HEK293 (cell line): ENCODE measurements around the gene THEM4.

Source experiments
- CTCF ChIA-PET: fragments of 350-600 bp; formaldehyde crosslinking; extraction: SDS; loops from one replicate; lab custom pipeline; 2021; ENCODE audit warnings: antibody characterized with exemption; lab: Yijun Ruan, JAX
- POLR2A ChIA-PET: fragments of 300-600 bp; formaldehyde crosslinking; extraction: SDS; loops from one replicate; lab custom pipeline; 2020; ENCODE audit warnings: antibody characterized with exemption, inconsistent platforms; lab: Yijun Ruan, JAX
- H3K27ac ChIP-seq: fragments of 200-500 bp; sonication (Bioruptor generic); 2 replicates; pipeline ENCODE4 v1.5.1; 2014; ENCODE audit warnings: low read depth, low read length, control low read depth, inconsistent platforms; ENCODE audit errors: extremely low read depth
- H3K36me3 ChIP-seq, 2 experiments: fragments of 200-500 bp in 1 of 2; sonication (Bioruptor generic) in 1 of 2; 1 replicate in 1 of 2; 2 replicates in 1 of 2; pipeline ENCODE4 v1.5.1; 2014 to 2017; ENCODE audit warnings: inconsistent platforms in 2 of 2, low read length in 2 of 2; ENCODE audit not compliant: control insufficient read depth in 2 of 2, insufficient read depth in 1 of 2
- H3K4me1 ChIP-seq: fragments of 200-500 bp; sonication (Bioruptor generic); 2 replicates; pipeline ENCODE4 v1.5.1; 2014; ENCODE audit warnings: mild to moderate bottlenecking, low read length, inconsistent platforms; ENCODE audit not compliant: control insufficient read depth, insufficient read depth
- H3K4me3 ChIP-seq: 2 replicates; pipeline ENCODE4 v1.5.1; 2011; ENCODE audit warnings: low read depth, mild to moderate bottlenecking, control low read depth, low read length, moderate library complexity
- H3K9me3 ChIP-seq: fragments of 200-500 bp; sonication (Bioruptor generic); 2 replicates; pipeline ENCODE4 v1.5.1; 2014; ENCODE audit warnings: low read depth, low read length, inconsistent platforms; ENCODE audit not compliant: control insufficient read depth, insufficient read depth
- GFI1B ChIP-seq: fragments of 450-650 bp; formaldehyde crosslinking; IDR thresholded peaks from 2 replicates; pipeline ENCODE4 v1.5.1; 2016; ENCODE audit warnings: missing biosample characterization, missing genetic modification characterization
- MZF1 ChIP-seq: fragments of 450-650 bp; formaldehyde crosslinking; IDR thresholded peaks from 2 replicates; pipeline ENCODE4 v1.5.1; 2017; ENCODE audit warnings: missing biosample characterization, missing genetic modification characterization, borderline replicate concordance
- SCRT2 ChIP-seq: fragments of 450-650 bp; formaldehyde crosslinking; IDR thresholded peaks from 2 replicates; pipeline ENCODE4 v1.5.1; 2016; ENCODE audit warnings: missing biosample characterization, missing genetic modification characterization
- ZNF121 ChIP-seq: fragments of 450-650 bp; formaldehyde crosslinking; IDR thresholded peaks from 2 replicates; pipeline ENCODE4 v1.5.1; 2016; ENCODE audit warnings: missing biosample characterization, missing genetic modification characterization
- ZNF280D ChIP-seq: fragments of 450-650 bp; formaldehyde crosslinking; IDR thresholded peaks from 2 replicates; pipeline ENCODE4 v1.5.1; 2016; ENCODE audit warnings: missing biosample characterization, missing genetic modification characterization
- ZNF335 ChIP-seq: fragments of 450-650 bp; formaldehyde crosslinking; conservative IDR thresholded peaks from 2 replicates; pipeline ENCODE4 v1.5.1; 2016; ENCODE audit warnings: missing biosample characterization, missing genetic modification characterization
- ZNF518A ChIP-seq: fragments of 450-650 bp; formaldehyde crosslinking; conservative IDR thresholded peaks from 2 replicates; pipeline ENCODE4 v1.5.1; 2016; ENCODE audit warnings: low read depth, missing biosample characterization, missing genetic modification characterization
- ZNF555 ChIP-seq: fragments of 450-650 bp; formaldehyde crosslinking; conservative IDR thresholded peaks from 2 replicates; pipeline ENCODE4 v1.5.1; 2017; ENCODE audit warnings: missing biosample characterization, mild to moderate bottlenecking, missing genetic modification characterization, inconsistent platforms
- ZNF645 ChIP-seq: fragments of 450-650 bp; formaldehyde crosslinking; IDR thresholded peaks from 2 replicates; pipeline ENCODE4; 2016; ENCODE audit warnings: missing biosample characterization, missing genetic modification characterization
- ZNF677 ChIP-seq: fragments of 450-650 bp; IDR thresholded peaks from 2 replicates; pipeline ENCODE4 v1.5.0; 2018; ENCODE audit warnings: missing biosample characterization, mild to moderate bottlenecking, missing genetic modification characterization, moderate library complexity
- ZXDB ChIP-seq: fragments of 450-650 bp; formaldehyde crosslinking; IDR thresholded peaks from 2 replicates; pipeline ENCODE4 v1.5.1; 2016; ENCODE audit warnings: missing biosample characterization, missing genetic modification characterization
- TF ChIP-seq, protein P1 (sequence below): fragments of 450-650 bp; formaldehyde crosslinking; IDR thresholded peaks from 2 replicates; pipeline ENCODE4 v1.5.1; 2017; ENCODE audit warnings: missing biosample characterization, mild to moderate bottlenecking, missing genetic modification characterization, moderate library complexity
- TF ChIP-seq, protein P2 (sequence below): fragments of 450-650 bp; IDR thresholded peaks from 2 replicates; pipeline ENCODE4 v1.5.1; 2018; ENCODE audit warnings: missing biosample characterization, missing genetic modification characterization

THEM4 gene

GRCh38 chr1:151867765-151868411 is 41.4 kb downstream of the THEM4 start:
- no peak overlapping the region for H3K27ac ChIP-seq
- TF ChIP-seq SCRT2 (tag by site-specific recombination) (no peak), GFI1B (tag by site-specific recombination) (no peak), MZF1 (tag by site-specific recombination) (peak; percentile 86; the same call in 1 of the 2 replicates), ZNF280D (tag by site-specific recombination) (no peak)
- TF ChIP-seq, protein P1, sequence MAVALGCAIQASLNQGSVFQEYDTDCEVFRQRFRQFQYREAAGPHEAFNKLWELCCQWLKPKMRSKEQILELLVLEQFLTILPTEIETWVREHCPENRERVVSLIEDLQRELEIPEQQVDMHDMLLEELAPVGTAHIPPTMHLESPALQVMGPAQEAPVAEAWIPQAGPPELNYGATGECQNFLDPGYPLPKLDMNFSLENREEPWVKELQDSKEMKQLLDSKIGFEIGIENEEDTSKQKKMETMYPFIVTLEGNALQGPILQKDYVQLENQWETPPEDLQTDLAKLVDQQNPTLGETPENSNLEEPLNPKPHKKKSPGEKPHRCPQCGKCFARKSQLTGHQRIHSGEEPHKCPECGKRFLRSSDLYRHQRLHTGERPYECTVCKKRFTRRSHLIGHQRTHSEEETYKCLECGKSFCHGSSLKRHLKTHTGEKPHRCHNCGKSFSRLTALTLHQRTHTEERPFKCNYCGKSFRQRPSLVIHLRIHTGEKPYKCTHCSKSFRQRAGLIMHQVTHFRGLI (tag by site-specific recombination) = no peak
- CTCF ChIA-PET = interaction anchor here (0.6 kb wide), 1 partner anchor 140 kb away, joined by 4 read pairs; no protein-coding TSS in a partner anchor

GRCh38 chr1:151867321-151867720 is 42.0 kb downstream of the THEM4 start:
- no peaks in the 10 kb centered on the region for H3K36me3 ChIP-seq
- H3K4me3 ChIP-seq = no peak overlapping the region
- ChIA-PET CTCF (interaction anchor here (0.6 kb wide), 1 partner anchor 1973 kb away, joined by 3 read pairs; no protein-coding TSS in a partner anchor), POLR2A (no interaction called here)
- H3K27ac ChIP-seq = no peak overlapping the region
- no peaks in the 10 kb centered on the region for H3K4me1 ChIP-seq
- H3K9me3 ChIP-seq = no peaks in the 10 kb centered on the region
- TF ChIP-seq, protein P2, sequence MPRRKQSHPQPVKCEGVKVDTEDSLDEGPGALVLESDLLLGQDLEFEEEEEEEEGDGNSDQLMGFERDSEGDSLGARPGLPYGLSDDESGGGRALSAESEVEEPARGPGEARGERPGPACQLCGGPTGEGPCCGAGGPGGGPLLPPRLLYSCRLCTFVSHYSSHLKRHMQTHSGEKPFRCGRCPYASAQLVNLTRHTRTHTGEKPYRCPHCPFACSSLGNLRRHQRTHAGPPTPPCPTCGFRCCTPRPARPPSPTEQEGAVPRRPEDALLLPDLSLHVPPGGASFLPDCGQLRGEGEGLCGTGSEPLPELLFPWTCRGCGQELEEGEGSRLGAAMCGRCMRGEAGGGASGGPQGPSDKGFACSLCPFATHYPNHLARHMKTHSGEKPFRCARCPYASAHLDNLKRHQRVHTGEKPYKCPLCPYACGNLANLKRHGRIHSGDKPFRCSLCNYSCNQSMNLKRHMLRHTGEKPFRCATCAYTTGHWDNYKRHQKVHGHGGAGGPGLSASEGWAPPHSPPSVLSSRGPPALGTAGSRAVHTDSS = peak; percentile 72
- no peak for TF ChIP-seq ZXDB (tag by site-specific recombination)
- TF ChIP-seq ZNF121 (tag by site-specific recombination) = 0 out of 2 replicates have a peak, but pooled peaks have one; percentile 12
- no peak for TF ChIP-seq ZNF677 (tag by site-specific recombination)

More at GRCh38 chr1:151867765-151868411, 41.4 kb downstream of the THEM4 start:
- no peaks in the 10 kb centered on the region for H3K9me3 ChIP-seq
- no peaks in the 10 kb centered on the region for H3K36me3 ChIP-seq
- POLR2A ChIA-PET = no interaction called here
- H3K4me3 ChIP-seq = no peak overlapping the region
- H3K4me1 ChIP-seq = no peaks in the 10 kb centered on the region

GRCh38 chr1:151864411-151864810 is 44.9 kb downstream of the THEM4 start:
- ChIA-PET CTCF (interaction anchor here (0.5 to 0.7 kb wide), 2 partner anchors 18 to 68 kb away, joined by 3 read pairs; no protein-coding TSS in a partner anchor), POLR2A (no interaction called here)

More at GRCh38 chr1:151864411-151864810, 44.9 kb downstream of the THEM4 start:
- no peaks in the 10 kb centered on the region for H3K9me3 ChIP-seq
- TF ChIP-seq ZNF335 (tag by site-specific recombination) (no peak), ZNF555 (tag by site-specific recombination) (no peak), ZNF518A (no peak), ZNF645 (tag by site-specific recombination) (no peak)
- TF ChIP-seq, all 188 proteins: peak for 0
- Histone ChIP-seq H3K4me1 (no peaks in the 10 kb centered on the region), H3K27ac (no peak overlapping the region), H3K4me3 (no peak overlapping the region), H3K36me3 (no peaks in the 10 kb centered on the region)
